Lower leg skin (tissue), 3 donors: ENCODE data around the gene NT5DC4.

Experiments
- POLR2A ChIP-seq, 2 donors: fragments of 450-650 bp; IDR thresholded peaks; one replicate each; pipeline ENCODE4 v1.6.1; 2016 to 2017; ENCODE audit warnings: antibody characterized with exemption in 2 of 2, mild to moderate bottlenecking in 1 of 2, moderate library complexity in 1 of 2
- TF ChIP-seq, protein P1 (sequence below), 3 donors: fragments of 450-650 bp; IDR thresholded peaks; one replicate each; pipeline ENCODE4 v1.5.1; 2016; ENCODE audit warnings: antibody characterized with exemption in 3 of 3, mild to moderate bottlenecking in 3 of 3, moderate library complexity in 2 of 3

DNA sequence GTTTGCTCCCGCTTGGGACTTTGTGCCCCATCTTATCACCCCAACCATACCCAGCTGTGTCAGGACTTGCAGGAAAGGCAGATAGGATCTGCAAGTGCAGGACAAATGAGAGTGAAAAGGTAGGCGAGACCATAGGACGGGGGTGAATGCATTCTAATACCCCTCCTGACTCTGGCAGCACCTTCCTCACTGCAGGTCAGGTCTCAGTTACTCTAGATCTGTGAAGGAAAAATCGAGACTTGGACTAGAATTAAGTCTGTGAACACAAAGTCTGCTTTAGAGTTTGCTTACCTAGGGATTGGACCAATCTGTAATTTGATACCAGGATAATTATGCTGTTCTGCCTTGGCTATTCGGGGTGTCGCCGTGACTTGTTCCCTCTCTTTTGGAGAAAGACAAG lies 19.7 kb downstream of the NT5DC4 start:
- TF ChIP-seq, protein P1, sequence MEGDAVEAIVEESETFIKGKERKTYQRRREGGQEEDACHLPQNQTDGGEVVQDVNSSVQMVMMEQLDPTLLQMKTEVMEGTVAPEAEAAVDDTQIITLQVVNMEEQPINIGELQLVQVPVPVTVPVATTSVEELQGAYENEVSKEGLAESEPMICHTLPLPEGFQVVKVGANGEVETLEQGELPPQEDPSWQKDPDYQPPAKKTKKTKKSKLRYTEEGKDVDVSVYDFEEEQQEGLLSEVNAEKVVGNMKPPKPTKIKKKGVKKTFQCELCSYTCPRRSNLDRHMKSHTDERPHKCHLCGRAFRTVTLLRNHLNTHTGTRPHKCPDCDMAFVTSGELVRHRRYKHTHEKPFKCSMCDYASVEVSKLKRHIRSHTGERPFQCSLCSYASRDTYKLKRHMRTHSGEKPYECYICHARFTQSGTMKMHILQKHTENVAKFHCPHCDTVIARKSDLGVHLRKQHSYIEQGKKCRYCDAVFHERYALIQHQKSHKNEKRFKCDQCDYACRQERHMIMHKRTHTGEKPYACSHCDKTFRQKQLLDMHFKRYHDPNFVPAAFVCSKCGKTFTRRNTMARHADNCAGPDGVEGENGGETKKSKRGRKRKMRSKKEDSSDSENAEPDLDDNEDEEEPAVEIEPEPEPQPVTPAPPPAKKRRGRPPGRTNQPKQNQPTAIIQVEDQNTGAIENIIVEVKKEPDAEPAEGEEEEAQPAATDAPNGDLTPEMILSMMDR (IDR thresholded peaks at IDR 0.05): no peak
- TF ChIP-seq POLR2A (IDR thresholded peaks at IDR 0.05): no peak
